NCI-H2171 treated with DMSO at 0.1 percent for 48 hours (cell line): ENCODE measurements around the gene JAKMIP1.

ENCODE experiments used
- DNase-seq: peaks from one replicate; lab custom pipeline; 2025; lab: John Stamatoyannopoulos, UW

Gene JAKMIP1

GRCh38 chr4:6065166-6065565 is 135.2 kb downstream of the JAKMIP1 start:
- no peak for DNase-seq

DNA sequence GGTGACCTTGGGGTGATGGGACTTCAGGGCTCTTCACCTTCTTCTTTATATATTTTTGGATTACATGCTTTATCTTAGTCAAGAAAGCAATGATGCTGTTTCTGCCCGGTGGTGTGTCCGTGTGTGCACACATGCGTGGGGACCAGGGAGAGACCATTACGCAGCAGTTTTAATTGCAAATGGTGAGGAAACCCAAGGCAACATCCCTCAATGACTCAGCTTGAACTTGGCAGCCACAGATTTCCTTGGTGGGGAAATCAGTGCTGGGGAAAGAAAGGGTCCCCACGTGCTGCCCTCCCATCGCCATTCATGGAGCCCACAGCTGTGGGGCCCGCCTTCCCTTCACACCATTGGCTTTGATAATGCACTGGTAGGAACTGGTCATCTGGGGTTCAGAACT is 136.0 kb downstream of the JAKMIP1 start:
- no peak for DNase-seq

DNA sequence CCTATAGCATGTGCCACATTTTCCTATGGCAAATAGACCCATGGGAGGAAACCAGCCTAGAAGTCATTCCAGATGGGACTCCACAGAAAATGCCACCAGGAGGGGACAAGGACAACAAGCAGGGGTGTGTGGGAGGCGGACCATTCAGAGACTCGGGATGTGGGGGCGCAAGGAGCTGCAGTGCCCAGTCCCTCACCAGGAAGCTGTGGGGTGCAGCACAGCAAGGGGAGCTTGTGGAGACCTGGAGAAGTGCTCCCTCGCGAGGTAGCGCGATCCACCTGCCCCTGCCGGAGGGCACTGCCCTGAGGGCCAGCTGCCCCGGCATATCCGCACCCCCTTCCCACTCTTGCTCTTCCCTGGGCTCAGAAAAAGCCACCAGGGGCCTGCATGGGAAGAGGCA is 136.7 kb downstream of the JAKMIP1 start:
- no peak for DNase-seq

- no peak for DNase-seq
These were observed 138.2 kb downstream of the JAKMIP1 start for GRCh38 chr4:6062133-6062532.

DNA sequence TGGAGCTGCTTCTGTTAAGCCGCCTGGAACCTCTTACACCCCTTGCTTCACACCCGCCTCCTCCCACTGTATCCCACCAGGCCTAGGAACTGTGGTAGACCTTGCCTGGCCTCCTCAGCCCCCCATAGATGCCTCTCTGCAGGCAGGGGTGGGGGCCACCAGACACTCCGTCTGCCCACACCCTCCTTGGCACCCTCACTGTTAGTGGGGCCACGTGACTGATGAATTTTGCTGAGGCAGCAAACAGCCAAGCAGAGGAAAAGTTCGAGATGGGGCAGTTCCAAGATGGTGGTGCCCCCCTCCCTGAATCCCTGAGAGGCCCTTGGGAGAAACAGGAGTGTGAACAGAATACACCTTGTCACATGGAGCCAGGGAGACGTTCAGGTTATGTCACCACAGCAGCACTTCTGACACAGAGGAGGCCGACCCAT is 141.0 kb downstream of the JAKMIP1 start:
- DNase-seq = no peak

- no peak for DNase-seq
These were observed 141.6 kb downstream of the JAKMIP1 start for GRCh38 chr4:6058531-6059374.

- DNase-seq = no peak
These were observed 143.2 kb downstream of the JAKMIP1 start for GRCh38 chr4:6056976-6057766.

GRCh38 chr4:6055436-6055835 is 144.9 kb downstream of the JAKMIP1 start:
- DNase-seq = no peak

DNA sequence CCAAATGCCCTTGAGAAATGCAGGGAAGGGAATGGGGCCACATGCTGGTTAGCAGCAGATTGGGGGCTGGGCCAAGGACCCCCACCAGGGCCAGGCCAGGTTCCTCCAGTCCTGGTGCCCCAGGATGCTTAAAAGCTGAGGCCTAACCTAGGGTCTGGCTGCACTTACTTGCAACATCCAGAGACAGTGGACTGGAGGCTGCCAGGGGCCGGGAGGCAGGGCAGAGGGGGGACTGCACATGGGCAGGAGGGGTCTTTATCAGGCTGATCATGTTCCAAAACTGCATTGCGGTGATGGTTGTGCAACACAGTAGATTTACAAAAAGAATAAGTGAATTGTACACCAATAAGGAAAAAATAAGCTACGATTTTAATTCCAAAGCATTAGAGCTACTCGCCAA is 145.3 kb downstream of the JAKMIP1 start:
- no peak for DNase-seq

DNA sequence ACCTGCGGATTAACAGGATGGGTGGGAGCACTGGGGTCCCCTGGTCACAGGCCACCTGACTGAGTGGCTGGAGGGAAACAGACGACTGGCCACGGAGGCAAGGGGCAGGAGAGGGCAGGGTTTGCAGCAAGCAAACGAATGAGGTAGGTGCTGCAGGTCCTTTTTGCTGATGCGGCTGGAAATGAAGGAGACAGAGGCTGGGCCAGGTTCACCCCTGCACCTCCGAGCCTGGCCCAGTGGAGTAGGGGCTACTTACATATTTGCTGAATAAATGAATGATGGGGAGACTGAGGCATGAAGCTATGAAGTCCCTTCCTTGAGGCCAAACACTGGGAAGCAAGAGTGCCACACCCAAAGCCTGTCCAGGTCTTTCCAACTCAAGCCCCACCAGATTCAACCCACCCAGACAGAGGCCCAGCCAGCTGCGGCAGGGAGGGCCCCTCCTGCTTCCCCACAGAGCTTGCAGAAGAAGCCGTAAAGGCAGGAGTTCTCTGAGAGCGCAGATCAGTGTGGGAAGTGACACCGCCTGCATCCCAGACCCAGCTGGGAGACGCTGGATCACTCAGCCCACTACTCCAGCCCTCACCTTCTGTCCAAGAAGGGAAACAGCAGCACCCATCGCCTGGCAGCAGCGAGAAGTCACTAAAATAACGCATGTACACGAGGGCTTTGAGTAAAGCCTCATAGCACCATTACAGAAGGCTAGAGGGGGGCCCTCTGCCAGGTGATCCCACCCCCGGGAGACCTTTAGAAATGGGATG is 146.0 kb downstream of the JAKMIP1 start:
- DNase-seq = no peak

DNA sequence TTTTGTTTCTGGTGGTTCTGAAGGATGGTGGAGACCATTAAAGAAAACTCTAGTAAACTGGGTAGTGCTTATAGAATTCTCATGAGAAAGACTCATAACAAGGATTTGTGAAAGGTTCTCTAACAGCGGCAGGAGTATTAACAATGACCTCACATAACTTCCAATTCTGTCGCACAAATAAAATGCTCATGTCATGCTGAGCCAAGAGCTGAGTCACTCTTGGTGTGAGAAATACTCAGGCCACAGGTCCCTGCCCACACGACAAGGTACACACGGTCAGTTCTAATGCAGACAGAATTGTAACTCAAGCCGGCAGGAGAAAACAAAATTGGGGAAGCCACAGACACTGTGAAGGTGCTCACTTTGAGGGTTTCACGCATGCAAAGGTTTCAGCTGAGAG is 147.7 kb downstream of the JAKMIP1 start:
- no peak for DNase-seq

GRCh38 chr4:6050551-6050950 is 149.8 kb downstream of the JAKMIP1 start:
- DNase-seq = no peak

GRCh38 chr4:6049985-6050384 is 150.4 kb downstream of the JAKMIP1 start:
- DNase-seq = no peak

DNA sequence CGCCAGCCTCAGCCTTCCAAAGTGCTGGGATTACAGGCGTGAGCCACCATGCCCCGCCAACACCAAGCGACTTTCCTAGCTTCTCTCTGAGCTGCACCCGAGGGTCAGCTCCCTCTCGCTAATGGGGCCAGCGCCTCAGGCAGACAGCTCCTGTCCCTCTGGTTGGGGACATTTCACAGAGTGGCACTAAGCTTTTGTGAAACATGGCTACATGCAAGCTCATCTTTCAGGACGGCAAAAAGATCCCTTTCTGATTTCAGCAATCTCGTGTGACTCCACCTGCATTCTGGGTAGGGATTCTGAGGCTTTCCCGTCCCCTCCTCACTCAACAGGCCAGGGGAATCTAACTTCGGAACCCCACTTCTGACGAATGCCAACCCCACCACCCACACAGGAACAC is 151.1 kb downstream of the JAKMIP1 start:
- DNase-seq = no peak

DNA sequence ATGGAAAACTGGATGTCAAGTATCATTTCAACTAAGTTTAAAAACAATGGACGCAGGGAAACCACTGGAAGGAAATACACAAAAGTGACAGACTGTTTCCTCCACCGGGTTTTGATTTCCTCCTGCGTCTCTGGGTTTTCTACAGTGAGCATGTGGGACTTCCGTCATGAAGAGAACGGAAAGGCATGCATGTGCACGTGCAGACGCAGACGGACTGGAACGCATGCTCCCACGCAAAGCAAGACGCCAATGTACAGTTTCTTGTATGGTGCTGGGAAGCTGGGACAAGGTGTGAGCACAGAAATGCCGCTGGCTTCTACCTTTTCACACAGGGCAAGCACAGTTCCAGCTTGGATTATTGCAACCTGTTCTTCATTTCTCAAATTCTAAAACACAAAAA is 151.8 kb downstream of the JAKMIP1 start:
- no peak for DNase-seq

GRCh38 chr4:6047130-6047673 is 153.1 kb downstream of the JAKMIP1 start:
- DNase-seq = no peak

DNA sequence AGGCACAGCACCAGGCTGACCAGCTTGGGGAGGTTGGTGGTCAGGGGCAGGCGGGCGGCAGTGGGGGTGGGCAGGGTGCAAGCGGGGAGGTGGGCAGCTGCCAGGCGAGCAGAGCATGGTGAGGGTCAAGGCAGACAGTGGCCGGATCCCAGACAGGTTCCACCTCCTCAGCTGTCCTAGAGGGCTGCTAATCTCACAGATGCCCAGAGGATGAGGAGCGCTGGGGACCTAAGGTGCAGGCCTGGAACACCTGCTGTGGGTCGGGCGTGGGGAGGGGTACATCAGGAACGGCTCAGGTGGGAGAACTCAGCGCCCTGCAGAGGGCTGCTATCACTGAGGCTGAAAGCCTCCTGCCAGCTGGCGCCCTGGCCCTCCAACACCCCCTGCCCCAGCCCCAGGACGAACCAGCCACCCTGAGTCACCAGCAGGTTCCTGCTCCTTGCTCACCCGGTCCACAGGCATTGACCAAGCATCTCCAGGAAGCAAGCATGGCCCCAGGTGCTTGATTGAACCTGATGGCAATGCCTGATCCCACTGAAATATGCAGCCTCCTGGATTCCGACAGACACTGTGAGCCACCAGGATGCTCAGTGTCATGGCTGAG is 153.7 kb downstream of the JAKMIP1 start:
- DNase-seq = no peak

GRCh38 chr4:6044805-6045204 is 155.5 kb downstream of the JAKMIP1 start:
- DNase-seq = no peak

DNA sequence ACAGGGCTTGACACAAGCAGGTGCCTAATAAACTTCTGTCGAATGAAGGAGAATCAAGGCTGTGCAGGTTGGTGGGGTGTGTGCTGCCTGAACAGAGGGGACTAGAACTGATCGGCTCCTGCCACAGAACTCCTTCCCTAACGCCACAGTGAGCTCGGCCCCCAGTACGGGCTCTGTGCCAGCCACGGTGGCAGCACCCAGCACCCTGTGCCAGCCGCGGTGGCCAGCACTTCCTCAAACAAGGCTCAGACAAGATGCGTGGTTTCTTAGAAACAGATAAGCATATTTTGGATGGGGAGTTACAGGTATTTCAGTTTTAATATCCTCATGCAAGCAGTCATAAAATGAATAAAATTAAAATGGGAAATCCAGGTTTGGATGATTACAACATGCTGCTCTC is 156.1 kb downstream of the JAKMIP1 start:
- no peak for DNase-seq

DNA sequence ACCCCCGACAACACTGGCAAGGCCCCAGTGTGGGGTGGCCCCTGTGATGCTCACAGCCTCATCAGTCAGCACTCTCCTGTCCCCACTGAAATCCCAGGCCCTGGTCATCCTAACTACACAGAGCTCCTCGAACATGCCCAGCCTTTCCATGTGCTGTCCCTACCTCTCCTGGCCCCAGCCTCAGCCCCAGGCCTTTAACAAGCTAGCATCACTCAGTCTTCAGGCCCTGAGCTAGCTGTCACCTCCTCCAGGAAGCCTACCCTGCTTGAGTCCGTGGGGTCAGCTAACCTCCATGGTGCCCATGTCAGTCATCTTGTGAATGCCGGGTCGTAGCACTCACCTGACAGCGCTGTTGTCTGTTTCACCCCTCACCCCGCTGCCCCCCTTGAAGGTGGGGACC is 156.5 kb downstream of the JAKMIP1 start:
- no peak for DNase-seq

DNA sequence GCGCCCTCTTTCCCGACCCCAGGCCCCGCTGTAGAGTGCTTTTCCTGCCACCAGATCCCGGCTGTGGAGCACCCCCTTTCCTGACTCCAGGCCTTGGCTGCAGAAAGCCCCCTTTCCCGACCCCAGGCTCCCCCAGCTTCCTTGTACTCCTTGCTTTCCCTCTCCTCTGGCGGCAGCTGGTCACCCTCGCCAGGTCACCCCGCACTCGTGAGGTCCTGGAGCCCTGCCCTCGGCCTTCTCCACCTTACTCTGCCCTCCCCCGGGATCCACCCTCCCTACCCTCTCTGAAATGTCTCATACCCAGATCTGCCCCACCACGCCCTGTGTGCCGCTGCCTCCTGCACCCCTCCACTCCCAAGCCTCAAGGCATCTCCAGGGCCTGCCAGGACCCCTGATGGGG is 157.2 kb downstream of the JAKMIP1 start:
- no peak for DNase-seq
